HEK293T (cell line): ENCODE data around the gene LYSMD1.

ENCODE experiments used
- ARNT ChIP-seq: fragments of 450-650 bp; IDR thresholded peaks from 2 replicates; pipeline ENCODE4 v1.6.1; 2017; ENCODE audit warnings: mild to moderate bottlenecking
- BHLHE40 ChIP-seq: fragments of 450-650 bp; IDR thresholded peaks from 2 replicates; pipeline ENCODE4 v1.6.1; 2016; ENCODE audit warnings: mild to moderate bottlenecking, moderate library complexity, borderline replicate concordance
- ELF4 ChIP-seq: fragments of 450-650 bp; IDR thresholded peaks from 2 replicates; pipeline ENCODE4 v1.6.1; 2017; ENCODE audit warnings: antibody characterized with exemption
- NFRKB ChIP-seq: fragments of 450-650 bp; IDR thresholded peaks from 2 replicates; pipeline ENCODE4 v1.6.1; 2016; ENCODE audit warnings: mild to moderate bottlenecking, moderate library complexity
- SUZ12 ChIP-seq: fragments of 450-650 bp; IDR thresholded peaks from 2 replicates; pipeline ENCODE4 v1.6.1; 2016; ENCODE audit warnings: mild to moderate bottlenecking

GRCh38 chr1:151144474-151145303 lies 21.0 kb downstream of the LYSMD1 start:
- TF ChIP-seq ELF4 (no peak), SUZ12 (no peak), NFRKB (no peak), BHLHE40 (no peak), ARNT (no peak)
